ENCODE data around the gene SLC8A1.

Gene SLC8A1

GRCh38 chr2:40178171-40178778, 273.6 kb downstream of the SLC8A1 start:
- DNase-seq, result no peak

- DNase-seq, result no peak
These were observed 274.5 kb downstream of the SLC8A1 start for GRCh38 chr2:40177366-40177765.

DNA sequence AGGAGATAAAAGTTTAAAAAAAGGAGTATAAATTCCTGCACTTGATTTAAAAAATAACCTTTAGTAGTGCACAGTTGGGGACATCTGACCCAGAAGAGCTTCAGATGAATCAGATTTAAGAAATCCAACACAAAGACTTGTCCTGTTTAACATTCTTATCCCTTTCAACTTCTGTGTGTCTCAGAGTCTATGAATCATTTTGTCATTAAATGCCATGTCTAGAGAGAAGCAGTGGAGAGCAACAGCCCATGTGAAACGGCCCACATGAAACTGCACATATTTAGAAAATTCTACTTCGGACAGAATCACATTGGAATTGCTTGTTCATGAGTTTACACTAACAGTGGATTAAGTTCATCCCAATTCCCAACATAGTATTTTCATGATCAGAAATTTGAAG, 278.6 kb downstream of the SLC8A1 start:
- no peak for DNase-seq

- DNase-seq, result no peak
These were observed 282.0 kb downstream of the SLC8A1 start for GRCh38 chr2:40169856-40170255.

DNA sequence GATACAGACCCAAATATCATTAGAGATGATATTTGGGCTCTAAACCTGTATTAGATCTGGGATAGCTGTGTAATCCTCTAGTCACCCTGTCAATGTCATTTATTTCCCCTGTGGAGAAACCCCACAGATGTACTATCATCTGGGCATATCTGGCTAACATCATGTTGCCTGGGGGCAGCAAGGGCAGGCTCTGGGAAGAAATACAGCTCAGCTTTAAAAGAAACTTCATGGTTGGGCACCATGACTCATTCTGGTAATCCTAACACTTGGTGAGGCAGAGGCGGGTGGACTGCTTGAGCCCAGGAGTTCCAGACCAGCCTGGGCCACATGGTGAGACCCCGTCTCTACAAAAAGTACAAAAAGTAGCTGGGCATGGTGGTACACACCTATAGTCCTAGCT, 282.5 kb downstream of the SLC8A1 start:
- no peak for DNase-seq

DNA sequence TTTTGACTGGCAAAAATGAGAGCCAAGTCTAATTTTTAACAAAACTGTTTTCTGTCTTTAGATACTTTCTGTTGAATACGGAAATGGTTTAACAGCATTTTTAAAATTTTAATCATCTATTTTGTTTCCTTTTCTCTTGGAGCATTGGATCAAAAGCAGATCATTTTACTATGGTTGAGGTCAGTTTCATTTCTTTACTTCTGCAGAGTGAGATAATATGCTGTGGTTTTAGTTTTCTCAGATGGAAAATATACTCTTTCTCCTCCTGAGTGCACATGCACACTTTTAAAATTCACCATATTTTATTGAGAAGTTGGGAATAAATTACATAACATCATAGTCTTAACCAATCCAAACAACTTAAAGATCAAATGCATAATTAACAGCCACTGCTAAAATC, 283.3 kb downstream of the SLC8A1 start:
- DNase-seq, result no peak

DNA sequence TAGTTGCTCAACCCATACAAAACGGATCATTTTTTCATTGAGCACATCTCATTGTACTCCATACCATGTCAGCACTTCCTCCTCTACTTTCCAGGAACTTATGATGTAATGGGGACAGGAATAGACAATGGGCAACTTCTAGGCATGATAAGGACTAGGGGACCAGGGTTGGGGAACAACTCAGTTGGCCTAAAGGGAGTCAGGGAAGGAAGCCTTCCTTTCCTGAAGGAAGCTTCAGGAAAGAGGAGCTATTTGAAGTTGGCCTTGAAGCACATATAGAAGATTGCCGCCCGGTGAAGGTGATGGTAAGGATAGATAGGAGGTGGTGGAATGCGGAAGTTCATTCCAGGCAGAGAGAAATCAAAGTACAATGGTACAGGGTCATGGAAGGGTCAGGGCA, 283.9 kb downstream of the SLC8A1 start:
- no peak for DNase-seq

- DNase-seq, result no peak
These were observed 285.9 kb downstream of the SLC8A1 start for GRCh38 chr2:40166006-40166405.

- peak; percentile 43 for DNase-seq
These were observed 286.4 kb downstream of the SLC8A1 start for GRCh38 chr2:40165509-40165844.

DNA sequence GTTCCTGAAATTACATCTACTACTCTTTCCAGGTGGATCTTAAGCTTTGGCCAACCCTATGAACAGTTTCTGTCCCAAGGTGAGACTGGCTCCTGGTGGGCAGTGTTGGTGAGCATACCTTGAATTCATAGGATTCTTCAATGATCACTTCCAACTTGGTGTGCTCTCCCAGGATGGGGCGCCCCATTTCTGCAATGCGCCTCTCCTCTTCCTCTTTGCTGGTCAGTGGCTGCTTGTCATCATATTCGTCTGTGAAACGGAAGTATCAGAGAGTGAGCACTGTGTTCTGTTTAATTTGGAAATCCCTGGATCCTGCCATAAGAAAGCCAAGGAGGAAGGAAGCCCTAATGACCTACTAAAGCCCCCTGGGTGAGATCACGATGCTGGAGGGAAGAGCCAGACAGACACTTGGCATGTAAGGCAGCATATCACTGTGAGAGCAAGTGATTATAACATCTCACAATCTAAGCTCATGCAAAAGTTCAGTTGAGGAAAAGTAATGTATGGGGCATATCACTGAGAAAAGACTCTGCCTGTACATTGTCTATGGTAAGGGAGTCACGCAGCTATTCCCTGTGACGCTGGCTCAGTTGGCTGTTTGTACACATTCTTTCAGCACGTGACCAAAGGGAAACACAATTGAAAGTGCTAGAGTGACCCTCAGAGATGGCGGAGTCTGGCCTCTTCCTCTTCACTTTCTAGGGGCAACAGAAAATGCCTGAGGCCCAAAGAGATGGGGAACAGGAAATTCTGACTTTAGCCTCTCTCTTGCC, 287.0 kb downstream of the SLC8A1 start:
- no peak for DNase-seq

- no peak for DNase-seq
These were observed 289.9 kb downstream of the SLC8A1 start for GRCh38 chr2:40161986-40162385.

DNA sequence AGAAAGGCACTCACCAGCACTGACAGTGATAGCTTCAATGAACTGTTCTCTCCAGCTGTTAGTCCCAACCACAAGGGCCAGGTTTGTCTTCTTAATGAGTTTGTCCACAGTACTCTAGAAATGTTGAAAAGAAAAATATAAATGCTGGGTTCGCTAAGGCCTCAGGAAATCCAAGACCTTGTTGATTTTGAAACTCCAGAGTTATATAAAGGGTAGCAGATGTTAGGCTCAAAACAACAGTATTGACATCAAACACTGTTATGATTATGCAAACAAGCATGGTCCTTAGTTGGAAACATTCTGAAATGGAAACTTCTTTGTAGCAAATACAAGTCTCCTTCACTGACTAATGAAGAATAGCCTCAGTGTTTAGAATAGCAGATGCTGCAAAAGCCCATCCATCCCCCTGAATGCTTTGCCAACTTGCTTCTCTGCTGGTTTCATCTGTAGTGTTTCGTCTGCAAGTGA, 291.1 kb downstream of the SLC8A1 start:
- DNase-seq, result no peak

DNA sequence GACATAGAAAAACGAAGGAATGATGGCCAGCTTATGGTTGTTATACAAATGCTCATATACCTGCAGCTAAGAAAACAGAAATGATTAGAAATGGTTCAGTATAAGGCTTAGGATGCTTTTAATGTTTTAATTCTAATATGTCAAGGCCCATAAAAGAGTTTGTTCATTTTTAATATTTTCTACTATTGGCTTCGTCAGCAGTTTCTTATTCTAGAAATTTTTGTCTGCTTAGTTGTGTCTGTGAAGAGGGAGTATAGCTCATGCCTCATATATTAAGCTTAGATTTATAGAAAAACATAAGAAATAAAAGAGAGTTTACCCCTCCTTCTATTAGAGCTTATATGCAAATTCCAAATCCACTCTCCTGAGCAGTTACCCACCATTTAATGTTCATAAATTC, 292.6 kb downstream of the SLC8A1 start:
- no peak for DNase-seq

DNA sequence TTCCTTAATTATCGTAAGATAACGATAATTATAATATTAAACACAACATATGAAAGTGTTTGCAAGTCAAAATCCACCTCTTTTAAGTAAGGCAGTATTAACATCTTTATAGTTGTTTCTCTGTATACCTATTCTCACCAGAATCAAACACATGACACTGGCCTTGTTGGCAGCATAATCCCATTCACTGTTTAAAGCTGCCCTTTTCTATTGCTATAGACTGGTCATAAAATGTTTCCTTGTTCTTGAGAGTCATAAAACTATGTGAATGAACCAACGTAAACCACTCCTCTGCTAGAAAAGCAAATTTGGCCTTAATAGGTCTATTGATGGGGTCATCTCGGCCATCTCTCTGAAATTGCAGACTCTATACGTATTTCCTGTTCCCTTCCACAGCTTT, 293.1 kb downstream of the SLC8A1 start:
- no peak for DNase-seq

GRCh38 chr2:40155728-40156127, 296.2 kb downstream of the SLC8A1 start:
- DNase-seq, result no peak

GRCh38 chr2:40150266-40150665, 301.6 kb downstream of the SLC8A1 start:
- no peak for DNase-seq

GRCh38 chr2:40148334-40148733, 303.6 kb downstream of the SLC8A1 start:
- no peak for DNase-seq

- no peak for DNase-seq
These were observed 304.5 kb downstream of the SLC8A1 start for GRCh38 chr2:40147360-40147759.

GRCh38 chr2:40144022-40144421, 307.9 kb downstream of the SLC8A1 start:
- DNase-seq, result no peak

DNA sequence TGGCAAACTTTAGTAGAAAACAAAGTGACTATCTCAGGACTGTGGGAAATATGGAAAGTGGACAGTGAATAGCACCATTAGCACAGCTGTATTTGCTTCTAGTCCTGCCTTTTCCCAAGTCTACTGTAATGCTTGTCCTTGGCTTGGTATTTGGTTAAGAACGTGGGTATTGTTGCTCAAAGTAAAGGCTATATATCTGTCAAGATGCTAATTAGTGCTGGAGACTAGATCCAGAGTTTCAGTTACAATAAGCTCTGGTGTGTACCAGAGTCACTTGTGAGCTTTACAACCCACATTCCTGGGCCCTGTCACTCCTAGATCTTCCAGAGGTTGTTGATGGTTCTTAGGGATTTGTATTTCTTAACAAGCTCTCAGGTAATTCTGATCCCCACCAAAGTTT, 313.6 kb downstream of the SLC8A1 start:
- DNase-seq, result no peak

DNA sequence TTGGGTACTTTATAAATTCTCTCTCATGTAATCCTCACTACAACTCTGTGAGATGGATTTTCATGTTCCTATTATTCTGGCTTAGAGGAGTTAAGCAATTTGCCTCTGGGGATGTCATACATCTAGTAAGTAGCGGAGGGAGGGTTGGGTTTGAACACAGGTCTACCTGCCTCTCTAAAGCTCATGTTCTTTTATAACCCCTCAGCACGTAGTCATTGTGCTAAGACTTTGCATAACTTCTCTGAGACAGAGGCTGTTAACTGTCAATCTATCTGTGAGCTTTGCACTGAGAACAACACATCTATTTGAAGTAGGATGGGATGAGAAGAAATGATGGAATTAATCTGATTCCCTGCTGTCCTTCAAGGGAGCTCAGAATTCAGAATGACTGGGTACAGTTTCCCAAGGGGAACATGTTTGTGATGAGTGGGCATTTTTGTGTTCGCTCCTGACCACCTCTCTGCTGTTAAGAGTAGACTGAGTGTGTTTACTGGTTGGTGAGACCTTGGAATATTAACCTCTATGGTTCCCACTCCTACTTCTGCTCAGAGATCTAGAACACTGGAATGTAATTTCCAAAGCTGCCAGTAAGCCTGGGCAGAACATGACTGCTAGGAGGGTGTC, 320.7 kb downstream of the SLC8A1 start:
- no peak for DNase-seq

GRCh38 chr2:40130251-40130994, 321.5 kb downstream of the SLC8A1 start:
- DNase-seq, result no peak

- no peak for DNase-seq
These were observed 322.2 kb downstream of the SLC8A1 start for GRCh38 chr2:40129725-40130124.

DNA sequence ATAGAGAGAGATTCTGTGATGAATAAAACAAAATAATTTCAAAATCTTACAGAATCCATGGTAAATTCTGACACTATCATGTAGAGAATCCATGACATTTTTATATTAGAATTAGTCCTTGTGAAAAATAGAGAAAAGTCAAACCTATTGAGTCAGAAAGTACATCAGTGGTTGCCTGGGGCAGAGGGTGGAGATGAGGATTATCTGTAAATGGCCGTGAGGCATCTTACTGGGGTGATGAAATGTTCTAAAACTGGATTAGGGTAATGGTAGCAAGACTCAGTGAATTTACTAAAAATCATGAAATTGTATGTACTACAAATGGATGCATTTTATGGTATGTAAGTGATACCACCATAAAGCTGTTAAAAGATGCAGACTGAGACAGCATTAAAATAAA, 323.1 kb downstream of the SLC8A1 start:
- no peak for DNase-seq
